ENCODE results near the gene SECTM1.

The SECTM1 gene

GRCh38 chr17:82285141-82285540, 48.4 kb downstream of the SECTM1 start:
- POLR2A ChIA-PET = interaction anchor here (0.8 kb wide), 1 partner anchor 270 kb away, joined by 3 read pairs; no protein-coding TSS in a partner anchor
- TF ChIP-seq CTCF (IDR thresholded peaks at IDR 0.05; ENCODE audit: control extremely low read depth, extremely low read depth, low read depth, missing control alignments) = no peak
- DNase-seq (ENCODE audit: extremely low spot score) = no peak
- CTCF ChIA-PET = interaction anchor here (1.1 to 1.6 kb wide), 4 partner anchors 11 to 40 kb away, joined by 3 to 4 read pairs (median 4); no protein-coding TSS in a partner anchor

- ChIA-PET POLR2A (no interaction called here), CTCF (interaction anchor here (0.7 to 2.0 kb wide), 5 partner anchors 9 to 77 kb away, joined by 4 to 5 read pairs (median 4); no protein-coding TSS in a partner anchor)
- no peak for TF ChIP-seq CTCF (IDR thresholded peaks at IDR 0.05; ENCODE audit: control extremely low read depth, extremely low read depth, low read depth, missing control alignments)
- no peak for DNase-seq (ENCODE audit: extremely low spot score)
Measured at GRCh38 chr17:82283208-82283749, 50.3 kb downstream of the SECTM1 start.

- ChIA-PET CTCF (interaction anchor here (0.7 to 2.0 kb wide), 5 partner anchors 10 to 76 kb away, joined by 4 to 5 read pairs (median 4); no protein-coding TSS in a partner anchor), POLR2A (no interaction called here)
- no peak for DNase-seq (ENCODE audit: extremely low spot score)
- TF ChIP-seq CTCF (IDR thresholded peaks at IDR 0.05; ENCODE audit: control extremely low read depth, extremely low read depth, low read depth, missing control alignments) = no peak
Measured at GRCh38 chr17:82282239-82283207, 51.0 kb downstream of the SECTM1 start.

- CTCF ChIA-PET = no interaction called here
Measured at GRCh38 chr17:82281502-82282238, 51.9 kb downstream of the SECTM1 start.

GRCh38 chr17:82281076-82281475, 52.5 kb downstream of the SECTM1 start:
- POLR2A ChIA-PET = no interaction called here
- DNase-seq (ENCODE audit: extremely low spot score) = no peak
- CTCF ChIA-PET = no interaction called here
- no peak for TF ChIP-seq CTCF (IDR thresholded peaks at IDR 0.05; ENCODE audit: control extremely low read depth, extremely low read depth, low read depth, missing control alignments)

More at GRCh38 chr17:82281502-82282238, 51.9 kb downstream of the SECTM1 start:
- POLR2A ChIA-PET = no interaction called here
- no peak for DNase-seq (ENCODE audit: extremely low spot score)
- TF ChIP-seq CTCF (IDR thresholded peaks at IDR 0.05; ENCODE audit: control extremely low read depth, extremely low read depth, low read depth, missing control alignments) = no peak

GRCh38 chr17:82280537-82280936, 53.0 kb downstream of the SECTM1 start:
- ChIA-PET POLR2A (interaction anchor here (0.6 kb wide), 1 partner anchor 236 kb away, joined by 7 read pairs; no protein-coding TSS in a partner anchor), CTCF (interaction anchor here (1.6 kb wide), 1 partner anchor 21 kb away, joined by 4 read pairs; no protein-coding TSS in a partner anchor)
- no peak for DNase-seq (ENCODE audit: extremely low spot score)
- TF ChIP-seq CTCF (IDR thresholded peaks at IDR 0.05; ENCODE audit: control extremely low read depth, extremely low read depth, low read depth, missing control alignments) = no peak
